Lung (tissue), 12 donors: ENCODE measurements around the gene GREB1L. TPM values are rescaled to one million over a fixed set of nuclear protein-coding genes. Genes with fewer than 3 reads are reported as not detected.

Source experiments
- ATAC-seq: fragments of 200-7000 bp; cut with Tn5 transposase; one replicate; pipeline ENCODE4 v1.9.1; 2020; ENCODE audit warnings: moderate number of reproducible peaks; ENCODE audit not compliant: insufficient read depth, low FRiP score
- DNase-seq, 3 donors: peaks; one replicate each; pipeline ENCODE4 v3.0.0-alpha.2; 2013 to 2017
- H3K27ac ChIP-seq, 2 donors: one replicate each; pipeline ENCODE4 v1.5.1; 2013; ENCODE audit warnings: mild to moderate bottlenecking in 2 of 2, moderate library complexity in 2 of 2, control low read depth in 1 of 2, inconsistent platforms in 1 of 2, low read depth in 1 of 2, low read length in 1 of 2
- H3K27me3 ChIP-seq, 3 donors: one replicate each; pipeline ENCODE4 v1.5.1; 2013; ENCODE audit warnings: low read length in 2 of 3; ENCODE audit not compliant: control insufficient read depth in 3 of 3, insufficient read depth in 3 of 3
- H3K36me3 ChIP-seq, 4 donors: one replicate each; pipeline ENCODE4 v1.5.1; 2013; ENCODE audit warnings: low read length in 4 of 4, mild to moderate bottlenecking in 1 of 4, moderate library complexity in 1 of 4; ENCODE audit not compliant: control insufficient read depth in 4 of 4, insufficient read depth in 4 of 4
- H3K4me1 ChIP-seq, 5 donors: one replicate each; pipeline ENCODE4 v1.5.1; 2013; ENCODE audit warnings: low read length in 5 of 5, mild to moderate bottlenecking in 2 of 5, moderate library complexity in 1 of 5; ENCODE audit not compliant: control insufficient read depth in 5 of 5, insufficient read depth in 5 of 5
- H3K4me3 ChIP-seq: one replicate; pipeline ENCODE4 v1.5.1; 2013; ENCODE audit warnings: mild to moderate bottlenecking, control low read depth, moderate library complexity
- H3K9ac ChIP-seq, 2 donors: one replicate each; pipeline ENCODE4 v1.5.1; 2013; ENCODE audit warnings: low read length in 2 of 2, control low read depth in 1 of 2; ENCODE audit not compliant: insufficient read depth in 1 of 2
- H3K9me3 ChIP-seq, 4 donors: one replicate each; pipeline ENCODE4 v1.5.1; 2013; ENCODE audit warnings: low read length in 3 of 4, mild to moderate bottlenecking in 1 of 4, moderate library complexity in 1 of 4; ENCODE audit not compliant: control insufficient read depth in 4 of 4, insufficient read depth in 3 of 4
- WGBS, 2 donors: extraction: QIAGEN DNeasy Blood & Tissue Kit; methylation state at CpG; one replicate each; pipeline ENCODE4 v1.1.7; 2013; 5-methylcytosine and 5-hydroxymethylcytosine counted together
- polyA plus RNA-seq, 2 donors: library from polyadenylated mRNA; stranded (reverse); fragments of 200-250 nt; gene quantifications; one replicate each; pipeline ENCODE4 v1.2.1, GENCODE V29; 2013
- total RNA-seq, 2 donors: library from RNA; depleted of rRNA in 1 of 2; stranded (reverse); fragments of >200 nt in 1 of 2; gene quantifications; one replicate each; pipeline ENCODE4 v1.2.1, GENCODE V29; 2014 to 2021
- TF ChIP-seq, protein P1 (sequence below): IDR thresholded peaks from 2 replicates; pipeline ENCODE4 v1.5.1; 2012; ENCODE audit warnings: mild to moderate bottlenecking; ENCODE audit errors: control extremely low read depth, extremely low read depth
- donor health status: control.
- donor health status: control.
- donor health status: Bipolar disorder and iron deficiency.
- donor health status: healthy.
- donor health status: DM: yes; HTN: yes; CAD: no.

Gene GREB1L
- total and polyA plus RNA-seq, 4 donors, result 0.08 to 1.2 (median 0.41) TPM

DNA sequence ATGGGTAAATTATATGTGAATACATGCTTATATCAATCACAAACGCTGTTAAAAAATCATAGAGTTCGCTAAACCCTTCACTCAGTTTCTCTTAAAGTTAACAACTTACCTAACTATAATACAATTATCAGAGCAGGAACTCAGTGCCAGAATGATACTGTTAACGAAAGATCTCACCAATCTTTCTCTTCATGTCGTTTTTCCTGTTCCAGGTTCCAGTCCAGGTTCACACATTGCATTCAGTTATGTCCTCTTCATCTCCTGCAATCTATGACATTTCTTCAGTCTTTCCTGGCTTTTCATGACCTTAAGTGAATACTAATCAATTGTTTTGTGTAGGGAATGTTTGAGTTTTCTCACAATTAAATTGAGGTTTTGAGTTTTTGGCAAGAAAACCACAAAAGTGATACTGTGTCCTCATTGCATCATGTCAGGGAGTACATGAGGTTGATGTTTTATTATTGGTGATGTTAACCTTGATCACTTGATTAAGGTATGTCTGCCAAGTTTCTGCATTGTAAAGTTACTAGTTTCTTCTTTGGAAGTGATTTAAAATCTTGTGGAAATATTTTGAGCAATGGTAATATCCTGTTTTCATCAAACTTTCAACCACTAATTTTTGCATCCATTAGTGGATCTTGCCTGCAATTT lies 226.6 kb downstream of the GREB1L start:
- ATAC-seq, result no peak
- Histone ChIP-seq H3K36me3 (no peaks in the 10 kb centered on the region), H3K4me1 (no peaks in the 10 kb centered on the region), H3K9ac (no peak overlapping the region), H3K4me3 (no peak overlapping the region), H3K27me3 (no peaks in the 10 kb centered on the region), H3K27ac (no peak overlapping the region), H3K9me3 (no peaks in the 10 kb centered on the region)
- DNase-seq, result no peak
- TF ChIP-seq, protein P1, sequence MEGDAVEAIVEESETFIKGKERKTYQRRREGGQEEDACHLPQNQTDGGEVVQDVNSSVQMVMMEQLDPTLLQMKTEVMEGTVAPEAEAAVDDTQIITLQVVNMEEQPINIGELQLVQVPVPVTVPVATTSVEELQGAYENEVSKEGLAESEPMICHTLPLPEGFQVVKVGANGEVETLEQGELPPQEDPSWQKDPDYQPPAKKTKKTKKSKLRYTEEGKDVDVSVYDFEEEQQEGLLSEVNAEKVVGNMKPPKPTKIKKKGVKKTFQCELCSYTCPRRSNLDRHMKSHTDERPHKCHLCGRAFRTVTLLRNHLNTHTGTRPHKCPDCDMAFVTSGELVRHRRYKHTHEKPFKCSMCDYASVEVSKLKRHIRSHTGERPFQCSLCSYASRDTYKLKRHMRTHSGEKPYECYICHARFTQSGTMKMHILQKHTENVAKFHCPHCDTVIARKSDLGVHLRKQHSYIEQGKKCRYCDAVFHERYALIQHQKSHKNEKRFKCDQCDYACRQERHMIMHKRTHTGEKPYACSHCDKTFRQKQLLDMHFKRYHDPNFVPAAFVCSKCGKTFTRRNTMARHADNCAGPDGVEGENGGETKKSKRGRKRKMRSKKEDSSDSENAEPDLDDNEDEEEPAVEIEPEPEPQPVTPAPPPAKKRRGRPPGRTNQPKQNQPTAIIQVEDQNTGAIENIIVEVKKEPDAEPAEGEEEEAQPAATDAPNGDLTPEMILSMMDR, result no peak
- WGBS, 2 donors, result 78 to 86% methylated on average over 4 of the region's 4 CpGs

DNA sequence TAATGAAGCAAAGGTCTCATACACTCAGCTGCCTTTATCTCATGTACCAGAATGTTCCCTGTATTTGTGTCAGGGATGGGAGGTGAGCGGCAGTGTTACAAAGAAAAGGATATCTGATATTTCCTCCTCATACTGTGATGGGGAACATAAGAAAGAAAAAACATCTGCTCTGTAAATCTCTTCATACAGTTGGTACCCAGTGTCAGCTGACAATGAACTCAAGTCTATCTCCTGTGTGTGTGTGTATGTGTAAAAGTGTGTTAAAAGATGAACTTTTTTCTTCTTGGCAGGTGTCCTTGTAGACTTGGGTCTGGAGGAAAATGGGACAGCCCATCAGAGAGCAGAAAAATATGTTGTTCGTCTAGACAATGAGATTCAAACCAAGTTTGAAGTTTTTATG lies 230.7 kb downstream of the GREB1L start:
- no peak for DNase-seq
- 88 to 94% methylated on average over 2 of the region's 2 CpGs for WGBS, 2 donors
- Histone ChIP-seq H3K4me1 (no peaks in the 10 kb centered on the region), H3K27me3 (no peaks in the 10 kb centered on the region), H3K4me3 (no peak overlapping the region), H3K9me3 (no peaks in the 10 kb centered on the region), H3K36me3 (no peaks in the 10 kb centered on the region), H3K27ac (no peak overlapping the region), H3K9ac (no peak overlapping the region)
- TF ChIP-seq, protein P1, result no peak
- no peak for ATAC-seq

DNA sequence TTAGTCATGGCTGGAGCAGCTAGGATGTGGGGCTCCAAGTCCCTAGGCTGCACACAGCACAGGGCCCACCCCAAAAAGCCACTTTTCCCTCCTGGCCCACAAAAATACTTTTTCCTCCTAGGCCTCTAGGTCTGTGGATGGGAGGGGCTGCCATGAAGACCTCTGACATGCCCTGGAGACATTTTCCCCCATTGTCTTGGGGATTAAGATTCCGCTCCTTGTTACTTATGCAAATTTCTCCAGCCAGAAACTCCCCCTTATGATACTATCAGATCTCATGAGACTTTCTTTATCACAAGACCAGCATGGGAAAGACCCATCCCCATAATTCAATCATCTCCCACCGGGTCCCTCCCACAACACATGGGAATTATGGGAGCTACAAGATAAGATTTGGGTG lies 232.6 kb downstream of the GREB1L start:
- Histone ChIP-seq H3K36me3 (no peaks in the 10 kb centered on the region), H3K4me1 (no peaks in the 10 kb centered on the region), H3K9me3 (no peaks in the 10 kb centered on the region), H3K27me3 (no peaks in the 10 kb centered on the region), H3K27ac (no peak overlapping the region), H3K9ac (no peak overlapping the region), H3K4me3 (no peak overlapping the region)
- ATAC-seq (no peak), DNase-seq (no peak)
- TF ChIP-seq, protein P1, result no peak
- WGBS, 2 donors, result 87 to 90% methylated on average over 2 of the region's 2 CpGs

DNA sequence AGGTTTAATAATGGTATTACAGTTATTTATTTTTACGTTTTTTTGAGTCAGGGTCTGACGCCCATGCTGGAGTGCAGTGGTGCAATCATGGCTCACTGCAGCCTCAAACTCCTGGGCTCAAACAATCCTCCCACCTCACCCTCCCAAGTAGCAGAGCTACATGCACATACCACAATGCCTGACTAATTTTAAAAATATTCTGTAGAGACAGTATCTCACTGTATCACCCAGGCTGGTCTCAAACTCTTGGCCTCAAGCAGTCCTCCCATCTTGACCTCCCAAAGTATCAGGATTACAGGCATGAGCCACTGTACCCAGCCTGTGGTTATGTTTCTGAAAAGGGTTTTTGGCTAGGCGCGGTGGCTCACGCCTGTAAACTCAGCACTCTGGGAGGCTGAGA lies 237.7 kb downstream of the GREB1L start:
- DNase-seq (no peak), ATAC-seq (no peak)
- Histone ChIP-seq H3K36me3 (no peaks in the 10 kb centered on the region), H3K9me3 (no peaks in the 10 kb centered on the region), H3K4me3 (no peak overlapping the region), H3K9ac (no peak overlapping the region), H3K4me1 (no peaks in the 10 kb centered on the region), H3K27me3 (no peaks in the 10 kb centered on the region), H3K27ac (no peak overlapping the region)
- TF ChIP-seq, protein P1, result no peak
- WGBS, 2 donors, result 94 to 98% methylated on average over 5 of the region's 5 CpGs
